Endothelial cell of umbilical vein (primary cell): ENCODE data around the gene TCF7. TPM values are rescaled to one million over a fixed set of nuclear protein-coding genes. Genes with fewer than 3 reads are reported as not detected.

Source experiments
- BruUV-seq: library from RNA; stranded (reverse); fragments of 400-500 nt; replicated peaks from 2 replicates; lab custom pipeline; 2021; lab: Mats Ljungman, UMichigan
- CTCF ChIA-PET: fragments of 300-600, 350-600 bp; sonication (Branson Sonifier 250); formaldehyde crosslinking; loops from one replicate; lab custom pipeline; 2021; ENCODE audit warnings: antibody characterized with exemption, inconsistent platforms; lab: Charles Lee
- POLR2A ChIA-PET: fragments of 300-600, 350-600 bp; sonication (Branson Sonifier 250); formaldehyde crosslinking; loops from one replicate; lab custom pipeline; 2021; ENCODE audit warnings: antibody characterized with exemption, inconsistent platforms; lab: Charles Lee
- DNase-seq: peaks from one replicate; pipeline ENCODE4 v3.0.0-alpha.2; 2011; ENCODE audit warnings: low read depth, low spot score
- FAIRE-seq: peaks from 2 replicates; lab custom pipeline; 2011; peaks lifted over from hg19 to GRCh38; lab: Jason Lieb, UNC
- H2AFZ ChIP-seq: 2 replicates; pipeline ENCODE4 v1.6.0; 2012; ENCODE audit warnings: low read depth, low read length, control low read depth, inconsistent platforms
- H3K27ac ChIP-seq: 2 replicates; pipeline ENCODE4 v1.5.1; 2011; ENCODE audit warnings: low read depth, mild to moderate bottlenecking, control low read depth, low read length, moderate library complexity; ENCODE audit not compliant: insufficient read depth
- H3K27me3 ChIP-seq, 2 experiments: 2 replicates each; pipeline versions ENCODE4 v1.6.0 to v1.6.1; 2011; ENCODE audit warnings: low read length in 2 of 2, mixed read lengths in 1 of 2; ENCODE audit not compliant: control insufficient read depth in 2 of 2, insufficient read depth in 2 of 2
- H3K36me3 ChIP-seq, 2 experiments: 2 replicates in 1 of 2; 3 replicates in 1 of 2; pipeline ENCODE4 v1.5.1; 2011; ENCODE audit warnings: low read length in 2 of 2, mild to moderate bottlenecking in 1 of 2, moderate library complexity in 1 of 2; ENCODE audit not compliant: control insufficient read depth in 2 of 2, insufficient read depth in 2 of 2; ENCODE audit errors: extremely low read depth in 1 of 2
- H3K4me1 ChIP-seq: 3 replicates; pipeline ENCODE4 v1.5.1; 2011; ENCODE audit warnings: mild to moderate bottlenecking, low read length; ENCODE audit not compliant: control insufficient read depth, insufficient read depth; ENCODE audit errors: extremely low read depth
- H3K4me2 ChIP-seq: 2 replicates; pipeline ENCODE4 v1.6.1; 2011; ENCODE audit warnings: low read length, control low read depth, mixed read lengths; ENCODE audit not compliant: insufficient read depth
- H3K4me3 ChIP-seq, 3 experiments: fragments of 200-600 bp in 1 of 3; sonication (generic), shearing (Covaris generic) in 1 of 3; replicated peaks in 1 of 3; 2 replicates each; pipeline ENCODE4 v1.5.1; 2011 to 2016; ENCODE audit warnings: control low read depth in 3 of 3, low read length in 3 of 3, mild to moderate bottlenecking in 2 of 3, inconsistent platforms in 1 of 3, low read depth in 1 of 3, moderate library complexity in 1 of 3; ENCODE audit not compliant: insufficient read depth in 1 of 3
- H3K79me2 ChIP-seq: 2 replicates; pipeline ENCODE4 v1.6.0; 2012; ENCODE audit warnings: low read length, inconsistent platforms; ENCODE audit not compliant: control insufficient read depth, insufficient read depth
- H3K9ac ChIP-seq: replicated peaks from 2 replicates; pipeline ENCODE3; 2011; ENCODE audit warnings: low read length, control low read depth; ENCODE audit not compliant: insufficient read depth; ENCODE audit errors: extremely low read depth
- H3K9me1 ChIP-seq: replicated peaks from 3 replicates; pipeline ENCODE4 v1.6.0; 2011; ENCODE audit warnings: mild to moderate bottlenecking, low read length; ENCODE audit not compliant: control insufficient read depth, insufficient read depth; ENCODE audit errors: extremely low read depth
- H3K9me3 ChIP-seq: replicated peaks from 2 replicates; pipeline ENCODE4 v1.5.1; 2012; ENCODE audit warnings: low read length, inconsistent platforms; ENCODE audit not compliant: control insufficient read depth, insufficient read depth
- H4K20me1 ChIP-seq: replicated peaks from 2 replicates; pipeline ENCODE3; 2011; ENCODE audit warnings: mild to moderate bottlenecking, low read length; ENCODE audit not compliant: control insufficient read depth, insufficient read depth; ENCODE audit errors: extremely low read depth
- EZH2 ChIP-seq: IDR thresholded peaks from 2 replicates; pipeline ENCODE4 v1.6.1; 2012; ENCODE audit warnings: borderline replicate concordance, low read depth, mild to moderate bottlenecking, moderate library complexity, low read length, inconsistent platforms; ENCODE audit not compliant: severe bottlenecking
- FOS ChIP-seq: IDR thresholded peaks from 2 replicates; pipeline ENCODE4 v1.6.1; 2011; ENCODE audit warnings: mild to moderate bottlenecking, low read length, moderate library complexity, borderline replicate concordance; ENCODE audit not compliant: insufficient read depth
- GATA2 ChIP-seq: IDR thresholded peaks from 2 replicates; pipeline ENCODE4 v1.7.0; 2011; ENCODE audit warnings: low read depth, mild to moderate bottlenecking, moderate library complexity, mixed read lengths, low read length; ENCODE audit not compliant: insufficient read length, insufficient read depth
- JUN ChIP-seq: IDR thresholded peaks from 2 replicates; pipeline ENCODE4 v1.6.1; 2011; ENCODE audit warnings: borderline replicate concordance, low read depth; ENCODE audit not compliant: insufficient read length, insufficient read depth
- MYC ChIP-seq: IDR thresholded peaks from one replicate; pipeline ENCODE4 v1.6.1; 2011; ENCODE audit warnings: mild to moderate bottlenecking, low read depth, low read length
- POLR2A ChIP-seq: IDR thresholded peaks from 2 replicates; pipeline ENCODE4 v1.6.1; 2012; ENCODE audit warnings: low read depth, mild to moderate bottlenecking, control low read depth, low read length
- POLR2AphosphoS5 ChIP-seq: IDR thresholded peaks from 2 replicates; pipeline ENCODE4 v1.6.1; 2012; ENCODE audit warnings: low read depth, mild to moderate bottlenecking, control low read depth, low read length, moderate library complexity; ENCODE audit not compliant: insufficient read depth
- dilution Hi-C: fragments of 300-500 bp; cut with MboI; formaldehyde crosslinking; loops from one replicate; pipeline ENCODE4 v1.15.0; 2019; ENCODE audit warnings: low sequenced_read_pairs; ENCODE audit not compliant: extremely low pct_ligation_motif_present
- intact Hi-C: fragments of 100-400 bp; cut with micrococcal nuclease; formaldehyde crosslinking; loops from one replicate; pipeline ENCODE4 v1.10.0; 2022
- polyA plus RNA-seq, 4 experiments: library from polyadenylated mRNA; depleted of rRNA in 3 of 4; stranded (reverse) in 3 of 4; unstranded in 1 of 4; fragments of >200 nt; gene quantifications; 2 replicates each; pipeline versions ENCODE4 v1.2.1 to v1.2.3, GENCODE V29; 2011 to 2012; ENCODE audit warnings: missing spikeins in 1 of 4
- total RNA-seq: library from RNA; stranded (reverse); gene quantifications from 2 replicates; pipeline ENCODE4 v1.2.3, GENCODE V29; 2021
- TF ChIP-seq, protein P1 (sequence below), 2 donors: IDR thresholded peaks; 1 replicate in 1 of 2; 2 replicates in 1 of 2; pipeline ENCODE4 v1.5.1; 2011; ENCODE audit warnings: low read length in 2 of 2, mild to moderate bottlenecking in 2 of 2, moderate library complexity in 2 of 2, control low read depth in 1 of 2, inconsistent platforms in 1 of 2, low read depth in 1 of 2; ENCODE audit not compliant: insufficient read depth in 1 of 2; ENCODE audit errors: extremely low read depth in 1 of 2
- TF ChIP-seq, protein P2 (sequence below): IDR thresholded peaks from 2 replicates; pipeline ENCODE4 v1.6.1; 2011; ENCODE audit not compliant: insufficient read depth, insufficient read length

The TCF7 gene
- total and polyA plus RNA-seq, 2 donors (not counting 3 experiments of a cell fraction or from before 2014, with no cell fraction given): 1.8 to 2.5 TPM

GRCh38 chr5:134175921-134176510 is 61.5 kb downstream of the TCF7 start:
- Histone ChIP-seq H3K79me2 (peaks cover 56% of the 10 kb centered on the region), H3K27ac (peak overlapping the region; percentile 85), H3K4me2 (peak overlapping the region; percentile 95), H4K20me1 (peaks cover 13% of the 10 kb centered on the region), H2AFZ (no peak overlapping the region), H3K9ac (peak overlapping the region; percentile 93), H3K4me3 (peak overlapping the region; percentile 91 to 99 (median 98)), H3K4me1 (peaks cover 18% of the 10 kb centered on the region), H3K9me3 (no peaks in the 10 kb centered on the region), H3K9me1 (no peaks in the 10 kb centered on the region), H3K36me3 (peaks cover 2 to 13% of the 10 kb centered on the region in 2 experiments), H3K27me3 (no peaks in the 10 kb centered on the region)
- ChIA-PET CTCF (interaction anchor here (2.2 to 2.8 kb wide), 2 partner anchors 113 to 136 kb away, joined by 6 to 9 read pairs; no protein-coding TSS in a partner anchor), POLR2A (interaction anchor here (0.5 to 2.2 kb wide), 10 partner anchors 11 to 152 kb away, joined by 3 to 12 read pairs (median 3); partner anchors contain the start of gene PPP2CA)
- TSS peak; percentile 26 for BruUV-seq
- dilution Hi-C loops: no loop called here
- DNase-seq (peak; percentile 50), FAIRE-seq (peak; percentile 77)
- intact Hi-C loops: loop anchor here (2.0 to 5.0 kb wide), 3 partner anchors 113 to 563 kb away; partner anchors contain the start of gene CAMLG
- TF ChIP-seq JUN (no peak), POLR2AphosphoS5 (no peak), EZH2 (no peak), MYC (no peak), POLR2A (no peak), FOS (no peak), GATA2 (no peak)
- TF ChIP-seq, protein P1, sequence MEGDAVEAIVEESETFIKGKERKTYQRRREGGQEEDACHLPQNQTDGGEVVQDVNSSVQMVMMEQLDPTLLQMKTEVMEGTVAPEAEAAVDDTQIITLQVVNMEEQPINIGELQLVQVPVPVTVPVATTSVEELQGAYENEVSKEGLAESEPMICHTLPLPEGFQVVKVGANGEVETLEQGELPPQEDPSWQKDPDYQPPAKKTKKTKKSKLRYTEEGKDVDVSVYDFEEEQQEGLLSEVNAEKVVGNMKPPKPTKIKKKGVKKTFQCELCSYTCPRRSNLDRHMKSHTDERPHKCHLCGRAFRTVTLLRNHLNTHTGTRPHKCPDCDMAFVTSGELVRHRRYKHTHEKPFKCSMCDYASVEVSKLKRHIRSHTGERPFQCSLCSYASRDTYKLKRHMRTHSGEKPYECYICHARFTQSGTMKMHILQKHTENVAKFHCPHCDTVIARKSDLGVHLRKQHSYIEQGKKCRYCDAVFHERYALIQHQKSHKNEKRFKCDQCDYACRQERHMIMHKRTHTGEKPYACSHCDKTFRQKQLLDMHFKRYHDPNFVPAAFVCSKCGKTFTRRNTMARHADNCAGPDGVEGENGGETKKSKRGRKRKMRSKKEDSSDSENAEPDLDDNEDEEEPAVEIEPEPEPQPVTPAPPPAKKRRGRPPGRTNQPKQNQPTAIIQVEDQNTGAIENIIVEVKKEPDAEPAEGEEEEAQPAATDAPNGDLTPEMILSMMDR (IDR thresholded peaks at IDR 0.05; ENCODE audit: extremely low read depth in 1 of 2, insufficient read depth in 1 of 2, low read depth in 1 of 2, low read length in 2 of 2): no peak
- TF ChIP-seq, protein P2, sequence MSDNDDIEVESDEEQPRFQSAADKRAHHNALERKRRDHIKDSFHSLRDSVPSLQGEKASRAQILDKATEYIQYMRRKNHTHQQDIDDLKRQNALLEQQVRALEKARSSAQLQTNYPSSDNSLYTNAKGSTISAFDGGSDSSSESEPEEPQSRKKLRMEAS: no peak
